ENCODE data around the gene CCDC9.
A peak's percentile ranks its signal among the peaks of the same experiment; 100 is the strongest.

CCDC9 gene

GRCh38 chr19:47227352-47228167, 28.8 kb upstream of the CCDC9 start:
- Histone ChIP-seq H2AFZ (ENCODE audit: low read length) (no peak overlapping the region), H3K27ac (ENCODE audit: low read depth, low read length, poor library complexity, severe bottlenecking) (peak overlapping the region; percentile 90), H3K4me3 (ENCODE audit: low read depth, low read length, poor library complexity, severe bottlenecking) (peak overlapping the region; percentile 95), H3K9ac (ENCODE audit: low read length) (peak overlapping the region; percentile 73), H3K9me2 (ENCODE audit: low read depth, low read length) (no peaks in the 10 kb centered on the region), H3K27me3 (ENCODE audit: insufficient read depth, low read length) (no peaks in the 10 kb centered on the region), H3F3A (ENCODE audit: insufficient read depth, low read length) (peaks cover 13% of the 10 kb centered on the region; the same call in 1 of the 2 replicates), H3K4me1 (ENCODE audit: insufficient read depth, low read length, severe bottlenecking) (peaks cover 57% of the 10 kb centered on the region), H4K20me1 (ENCODE audit: insufficient read depth, low read length) (no peaks in the 10 kb centered on the region), H3K4me2 (ENCODE audit: low read length) (peak overlapping the region; percentile 81), H3K36me3 (ENCODE audit: insufficient read depth, low read length) (no peaks in the 10 kb centered on the region), H3K9me3 (ENCODE audit: low read length) (no peaks in the 10 kb centered on the region), H3K79me2 (ENCODE audit: insufficient read depth, low read length) (no peaks in the 10 kb centered on the region)
- TF ChIP-seq CTCF (IDR thresholded peaks at IDR 0.05; ENCODE audit: low read length): no peak

GRCh38 chr19:47228168-47228936, 28.0 kb upstream of the CCDC9 start:
- no peaks in the 10 kb centered on the region for H3K9me2 ChIP-seq (ENCODE audit: low read depth, low read length)
- H3K36me3 ChIP-seq (ENCODE audit: insufficient read depth, low read length): no peaks in the 10 kb centered on the region
- H3K9ac ChIP-seq (ENCODE audit: low read length): peak overlapping the region; percentile 73
- TF ChIP-seq CTCF (IDR thresholded peaks at IDR 0.05; ENCODE audit: low read length) (no peak), EZH2 (IDR thresholded peaks at IDR 0.05; ENCODE audit: borderline replicate concordance, low read length) (no peak)
- peaks cover 58% of the 10 kb centered on the region for H3K4me1 ChIP-seq (ENCODE audit: insufficient read depth, low read length, severe bottlenecking)
- H3F3A ChIP-seq (ENCODE audit: insufficient read depth, low read length): peaks cover 14% of the 10 kb centered on the region; the same call in 1 of the 2 replicates
- no peaks in the 10 kb centered on the region for H3K79me2 ChIP-seq (ENCODE audit: insufficient read depth, low read length)
- peak overlapping the region; percentile 90 for H3K27ac ChIP-seq (ENCODE audit: low read depth, low read length, poor library complexity, severe bottlenecking)
- H2AFZ ChIP-seq (ENCODE audit: low read length): no peak overlapping the region
- no peaks in the 10 kb centered on the region for H3K9me3 ChIP-seq (ENCODE audit: low read length)
- peak overlapping the region; percentile 95 for H3K4me3 ChIP-seq (ENCODE audit: low read depth, low read length, poor library complexity, severe bottlenecking)
- no peaks in the 10 kb centered on the region for H3K27me3 ChIP-seq (ENCODE audit: insufficient read depth, low read length)
- no peaks in the 10 kb centered on the region for H4K20me1 ChIP-seq (ENCODE audit: insufficient read depth, low read length)
- peak overlapping the region; percentile 81 for H3K4me2 ChIP-seq (ENCODE audit: low read length)

GRCh38 chr19:47228937-47229675, 27.2 kb upstream of the CCDC9 start:
- peak overlapping the region; percentile 90 for H3K27ac ChIP-seq (ENCODE audit: low read depth, low read length, poor library complexity, severe bottlenecking)
- no peak overlapping the region for H2AFZ ChIP-seq (ENCODE audit: low read length)
- H3F3A ChIP-seq (ENCODE audit: insufficient read depth, low read length): peaks cover 14% of the 10 kb centered on the region; the same call in 1 of the 2 replicates
- no peaks in the 10 kb centered on the region for H3K9me3 ChIP-seq (ENCODE audit: low read length)
- no peaks in the 10 kb centered on the region for H4K20me1 ChIP-seq (ENCODE audit: insufficient read depth, low read length)
- peak overlapping the region; percentile 77; the same call in 1 of the 2 replicates for H3K9ac ChIP-seq (ENCODE audit: low read length)
- TF ChIP-seq CTCF (IDR thresholded peaks at IDR 0.05; ENCODE audit: low read length) (no peak), EZH2 (IDR thresholded peaks at IDR 0.05; ENCODE audit: borderline replicate concordance, low read length) (no peak)
- peak overlapping the region; percentile 81 for H3K4me2 ChIP-seq (ENCODE audit: low read length)
- no peaks in the 10 kb centered on the region for H3K36me3 ChIP-seq (ENCODE audit: insufficient read depth, low read length)
- no peaks in the 10 kb centered on the region for H3K27me3 ChIP-seq (ENCODE audit: insufficient read depth, low read length)
- H3K9me2 ChIP-seq (ENCODE audit: low read depth, low read length): no peaks in the 10 kb centered on the region
- peaks cover 58% of the 10 kb centered on the region for H3K4me1 ChIP-seq (ENCODE audit: insufficient read depth, low read length, severe bottlenecking)
- peak overlapping the region; percentile 95 for H3K4me3 ChIP-seq (ENCODE audit: low read depth, low read length, poor library complexity, severe bottlenecking)
- H3K79me2 ChIP-seq (ENCODE audit: insufficient read depth, low read length): no peaks in the 10 kb centered on the region
